Measurements from ENCODE around the gene PDE2A.

PDE2A gene

GRCh38 chr11:72528121-72528520 lies 146.1 kb downstream of the PDE2A start:
- Histone ChIP-seq H3K27me3 (ENCODE audit: low read depth, low read length) (peaks cover 32% of the 10 kb centered on the region), H3K27ac (ENCODE audit: low read length) (no peak overlapping the region), H3K79me2 (ENCODE audit: low read length) (no peaks in the 10 kb centered on the region), H3K4me3 (ENCODE audit: low read length) (no peak overlapping the region), H3K4me1 (ENCODE audit: low read length) (no peaks in the 10 kb centered on the region), H3K9me3 (ENCODE audit: insufficient read depth, low read length) (no peaks in the 10 kb centered on the region), H3K36me3 (replicated peaks; ENCODE audit: low read depth, low read length) (no peaks in the 10 kb centered on the region), H3K9ac (ENCODE audit: low read length) (no peak overlapping the region), H2AFZ (ENCODE audit: low read depth, low read length) (no peak overlapping the region), H3K4me2 (ENCODE audit: low read length) (no peak overlapping the region), H4K20me1 (ENCODE audit: insufficient read depth, low read length) (no peaks in the 10 kb centered on the region)
- no peak for TF ChIP-seq EZH2phosphoT487 (IDR thresholded peaks at IDR 0.05; ENCODE audit: low read depth)
- TF ChIP-seq, protein P1, sequence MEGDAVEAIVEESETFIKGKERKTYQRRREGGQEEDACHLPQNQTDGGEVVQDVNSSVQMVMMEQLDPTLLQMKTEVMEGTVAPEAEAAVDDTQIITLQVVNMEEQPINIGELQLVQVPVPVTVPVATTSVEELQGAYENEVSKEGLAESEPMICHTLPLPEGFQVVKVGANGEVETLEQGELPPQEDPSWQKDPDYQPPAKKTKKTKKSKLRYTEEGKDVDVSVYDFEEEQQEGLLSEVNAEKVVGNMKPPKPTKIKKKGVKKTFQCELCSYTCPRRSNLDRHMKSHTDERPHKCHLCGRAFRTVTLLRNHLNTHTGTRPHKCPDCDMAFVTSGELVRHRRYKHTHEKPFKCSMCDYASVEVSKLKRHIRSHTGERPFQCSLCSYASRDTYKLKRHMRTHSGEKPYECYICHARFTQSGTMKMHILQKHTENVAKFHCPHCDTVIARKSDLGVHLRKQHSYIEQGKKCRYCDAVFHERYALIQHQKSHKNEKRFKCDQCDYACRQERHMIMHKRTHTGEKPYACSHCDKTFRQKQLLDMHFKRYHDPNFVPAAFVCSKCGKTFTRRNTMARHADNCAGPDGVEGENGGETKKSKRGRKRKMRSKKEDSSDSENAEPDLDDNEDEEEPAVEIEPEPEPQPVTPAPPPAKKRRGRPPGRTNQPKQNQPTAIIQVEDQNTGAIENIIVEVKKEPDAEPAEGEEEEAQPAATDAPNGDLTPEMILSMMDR (IDR thresholded peaks at IDR 0.05; ENCODE audit: low read depth, low read length): no peak
